Heart left ventricle (tissue), 16 donors: ENCODE measurements around the gene TECRL. TPM values are rescaled to one million over a fixed set of nuclear protein-coding genes. Genes with fewer than 3 reads are reported as not detected.

Experiments
- ATAC-seq, 4 donors: fragments of 200-7000 bp; cut with Tn5 transposase; one replicate each; pipeline ENCODE4 v1.9.1; 2020 to 2022; ENCODE audit warnings: moderate library complexity in 4 of 4, mild to moderate bottlenecking in 3 of 4, moderate number of reproducible peaks in 1 of 4
- DNase-seq, 5 donors: peaks; one replicate each; pipeline ENCODE4 v3.0.0-alpha.2; 2020
- H3K27ac ChIP-seq, 12 donors: fragments of 200-600 bp; sonication (generic) in 4 of 12; one replicate each; pipeline versions ENCODE4 v1.5.0 to v1.8.0; 2016 to 2022; ENCODE audit warnings: mild to moderate bottlenecking in 2 of 12
- H3K27me3 ChIP-seq, 9 donors: fragments of 200-600 bp; sonication (generic) in 2 of 9; one replicate each; pipeline versions ENCODE4 v1.5.1 to v1.8.0; 2016 to 2022; ENCODE audit warnings: mild to moderate bottlenecking in 3 of 9
- H3K36me3 ChIP-seq, 9 donors: fragments of 200-600 bp; sonication (generic) in 2 of 9; one replicate each; pipeline versions ENCODE4 v1.5.0 to v1.8.0; 2018 to 2022; ENCODE audit warnings: mild to moderate bottlenecking in 2 of 9
- H3K4me1 ChIP-seq, 12 donors: fragments of 200-600 bp; sonication (generic) in 4 of 12; one replicate each; pipeline versions ENCODE4 v1.5.0 to v1.8.0; 2016 to 2022; ENCODE audit warnings: mild to moderate bottlenecking in 3 of 12
- H3K4me3 ChIP-seq, 12 donors: fragments of 200-600 bp; sonication (generic) in 4 of 12; one replicate each; pipeline versions ENCODE4 v1.5.0 to v1.8.0; 2017 to 2022; ENCODE audit warnings: mild to moderate bottlenecking in 9 of 12, moderate library complexity in 4 of 12
- H3K9me3 ChIP-seq, 12 donors: fragments of 200-600 bp; sonication (generic) in 4 of 12; one replicate each; pipeline versions ENCODE4 v1.5.0 to v1.8.0; 2016 to 2022; ENCODE audit warnings: mild to moderate bottlenecking in 1 of 12
- POLR2A ChIP-seq, 2 donors: fragments of 450-650 bp; IDR thresholded peaks; one replicate each; pipeline ENCODE4 v1.6.1; 2017; ENCODE audit warnings: antibody characterized with exemption in 2 of 2, mild to moderate bottlenecking in 2 of 2, moderate library complexity in 2 of 2
- intact Hi-C, 10 donors: fragments of 100-400 bp; cut with DNase I; formaldehyde crosslinking; loops; one replicate each; pipeline versions ENCODE4 v1.11.1 to v1.14.2; 2022
- polyA plus RNA-seq, 2 donors: library from polyadenylated mRNA; stranded (reverse); fragments of 200-250 nt; gene quantifications; one replicate each; pipeline ENCODE4 v1.2.3, GENCODE V29; 2013
- total RNA-seq, 9 donors: library from RNA; depleted of rRNA in 2 of 9; stranded (reverse); fragments of >200 nt in 2 of 9; fragmentation: NEBNext Ultra II Directional in 3 of 9; extraction: Animal tissue kit (Norgen Biotek cat#: 25700) in 3 of 9; gene quantifications; one replicate each; pipeline versions ENCODE4 v1.1.0 to v1.2.4, GENCODE V29; 2016 to 2023
- TF ChIP-seq, protein P1 (sequence below), 12 donors: fragments of 200-600 bp; sonication (generic) in 4 of 12; IDR thresholded peaks; one replicate each; pipeline versions ENCODE4 v1.5.0 to v1.8.0; 2018 to 2022; ENCODE audit warnings: antibody characterized with exemption in 12 of 12, mild to moderate bottlenecking in 5 of 12
- donor health status: ischemic (EF 13 %, LVEDD 7.1; RV severe dilation, severe dysfunction).
- donor health status: healthy with polysubstance abuse.
- donor health status: DM: no; HTN: yes; CAD: no.
- donor health status: DM: no; HTN: no; CAD: no.
- donor health status: ischemic (EF 25% LVEDD 6.9; RV normal size, moderate dysfunction).
- donor health status: ischemic (EF 25% LVEDD 5.7; RV mildly dilated, moderate dysfunction).
- donor health status: healthy.
- donor health status: DM: yes; HTN: yes; CAD: no.
- donor health status: ischemic (EF 35%, LVEDD 5.7; RV mildly dilated, moderate dysfunction).
- donor health status: nonischemic (EF 11% LVEDD 7.7; RV severe dilation, severe dysfunction).
- donor health status: DM: yes; HTN: yes; CAD: no.
- donor health status: PGD.
- donor health status: ischemic (EF 29% LVEDD 5.4; RV normal size, mild dysfunction).
- donor health status: nonischemic (EF 23%, LVEDD 6.1; RV moderate dilation, normal function).

The TECRL gene
- total and polyA plus RNA-seq, 11 donors: 353 to 1,384 (median 926) TPM

DNA sequence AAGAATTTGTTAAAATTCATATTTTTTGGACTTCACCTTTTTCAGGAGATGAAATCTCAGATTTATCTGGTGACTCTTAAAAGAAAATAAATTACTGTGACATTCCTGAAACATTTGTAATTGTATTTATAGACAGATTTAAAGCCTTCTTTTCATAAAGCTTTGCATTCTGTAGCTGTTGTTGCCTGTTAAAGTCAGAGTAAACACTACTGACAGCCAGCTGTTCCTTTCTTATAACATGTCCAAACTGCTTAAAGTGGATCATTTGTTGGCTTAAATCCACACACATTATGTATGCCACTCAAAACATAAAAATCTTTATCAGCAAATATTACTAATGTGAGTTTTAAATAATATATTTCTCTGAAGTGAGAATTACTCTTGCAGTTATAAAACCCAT lies 157.5 kb downstream of the TECRL start:
- ATAC-seq (no peak), DNase-seq (no peak)
- intact Hi-C loops: no loop called here
- no peaks in the 10 kb centered on the region for H3K36me3 ChIP-seq
- H3K4me1 ChIP-seq: no peaks in the 10 kb centered on the region
- H3K27me3 ChIP-seq: no peaks in the 10 kb centered on the region
- peaks cover 0 to 9% (median 0%) of the 10 kb centered on the region in 12 donors for H3K9me3 ChIP-seq
- TF ChIP-seq, protein P1, sequence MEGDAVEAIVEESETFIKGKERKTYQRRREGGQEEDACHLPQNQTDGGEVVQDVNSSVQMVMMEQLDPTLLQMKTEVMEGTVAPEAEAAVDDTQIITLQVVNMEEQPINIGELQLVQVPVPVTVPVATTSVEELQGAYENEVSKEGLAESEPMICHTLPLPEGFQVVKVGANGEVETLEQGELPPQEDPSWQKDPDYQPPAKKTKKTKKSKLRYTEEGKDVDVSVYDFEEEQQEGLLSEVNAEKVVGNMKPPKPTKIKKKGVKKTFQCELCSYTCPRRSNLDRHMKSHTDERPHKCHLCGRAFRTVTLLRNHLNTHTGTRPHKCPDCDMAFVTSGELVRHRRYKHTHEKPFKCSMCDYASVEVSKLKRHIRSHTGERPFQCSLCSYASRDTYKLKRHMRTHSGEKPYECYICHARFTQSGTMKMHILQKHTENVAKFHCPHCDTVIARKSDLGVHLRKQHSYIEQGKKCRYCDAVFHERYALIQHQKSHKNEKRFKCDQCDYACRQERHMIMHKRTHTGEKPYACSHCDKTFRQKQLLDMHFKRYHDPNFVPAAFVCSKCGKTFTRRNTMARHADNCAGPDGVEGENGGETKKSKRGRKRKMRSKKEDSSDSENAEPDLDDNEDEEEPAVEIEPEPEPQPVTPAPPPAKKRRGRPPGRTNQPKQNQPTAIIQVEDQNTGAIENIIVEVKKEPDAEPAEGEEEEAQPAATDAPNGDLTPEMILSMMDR (IDR thresholded peaks at IDR 0.05): no peak
- no peak for TF ChIP-seq POLR2A (IDR thresholded peaks at IDR 0.05)
- no peak overlapping the region for H3K4me3 ChIP-seq
- H3K27ac ChIP-seq: no peak overlapping the region

DNA sequence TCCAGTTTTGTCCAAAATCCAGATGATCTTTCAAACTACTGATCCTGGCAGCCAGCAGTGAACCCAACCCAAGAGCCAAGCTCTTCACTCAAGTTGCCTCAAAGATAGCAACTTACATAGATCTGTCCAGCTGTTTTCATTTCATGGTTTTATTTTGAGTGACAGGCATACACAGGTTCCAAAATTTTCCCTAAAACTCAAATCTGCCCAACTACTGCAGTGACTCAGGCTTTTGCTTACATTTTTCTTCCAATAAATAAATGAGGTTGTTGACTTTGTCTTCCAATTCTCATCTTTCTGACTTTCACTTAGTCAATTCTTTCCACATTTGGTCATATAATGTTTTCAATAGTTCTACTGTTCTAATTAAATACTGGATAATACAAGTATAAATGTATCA lies 158.8 kb downstream of the TECRL start:
- no peak for TF ChIP-seq POLR2A (IDR thresholded peaks at IDR 0.05)
- TF ChIP-seq, protein P1 (IDR thresholded peaks at IDR 0.05): no peak
- Histone ChIP-seq H3K36me3 (no peaks in the 10 kb centered on the region), H3K4me1 (no peaks in the 10 kb centered on the region), H3K27ac (no peak overlapping the region), H3K9me3 (peaks cover 0 to 9% (median 0%) of the 10 kb centered on the region in 12 donors), H3K4me3 (no peak overlapping the region), H3K27me3 (no peaks in the 10 kb centered on the region)
- intact Hi-C loops: no loop called here
- ATAC-seq (no peak), DNase-seq (no peak)

DNA sequence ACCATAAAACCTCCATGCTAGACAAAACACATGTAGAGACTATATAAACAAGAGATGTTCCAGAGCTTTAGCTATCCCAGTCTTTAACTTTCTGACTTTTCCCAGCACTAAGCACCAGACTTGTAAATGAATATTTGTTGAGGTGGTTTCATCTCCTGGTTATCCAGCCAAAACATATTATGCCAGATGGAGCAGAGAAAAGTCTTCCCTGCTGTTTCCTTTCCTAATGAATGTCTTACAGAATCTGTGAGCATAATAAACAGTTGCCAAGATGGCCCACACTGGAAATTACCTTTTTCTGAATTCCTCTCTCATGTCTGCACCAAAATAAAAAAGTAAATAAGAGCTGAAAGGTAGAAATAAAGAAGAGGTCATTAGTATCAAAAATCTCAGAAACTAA lies 159.2 kb downstream of the TECRL start:
- Histone ChIP-seq H3K27ac (no peak overlapping the region), H3K9me3 (peaks cover 0 to 9% (median 0%) of the 10 kb centered on the region in 12 donors), H3K4me1 (no peaks in the 10 kb centered on the region), H3K36me3 (no peaks in the 10 kb centered on the region), H3K27me3 (no peaks in the 10 kb centered on the region), H3K4me3 (no peak overlapping the region)
- no peak for TF ChIP-seq POLR2A (IDR thresholded peaks at IDR 0.05)
- TF ChIP-seq, protein P1 (IDR thresholded peaks at IDR 0.05): no peak
- intact Hi-C loops: no loop called here
- no peak for ATAC-seq
- DNase-seq: no peak

DNA sequence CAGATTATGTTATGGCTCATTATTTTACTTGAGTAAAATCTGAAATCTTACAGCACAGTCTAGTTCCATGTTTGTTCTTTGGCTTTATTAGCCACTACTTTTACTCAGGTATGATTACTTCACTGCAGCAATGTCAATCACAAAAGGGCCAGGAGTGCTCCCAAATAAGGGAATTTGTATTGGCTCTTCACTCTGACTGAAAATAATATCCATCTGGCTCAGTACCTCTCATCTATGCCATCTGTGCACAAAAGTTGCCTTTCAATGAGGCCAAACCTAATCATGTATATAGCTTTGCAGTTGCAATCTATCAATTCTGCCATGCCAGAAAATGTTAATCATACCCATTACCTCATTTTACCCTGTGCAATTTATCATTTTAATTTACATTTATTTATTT lies 161.1 kb downstream of the TECRL start:
- Histone ChIP-seq H3K27ac (no peak overlapping the region), H3K4me3 (no peak overlapping the region), H3K27me3 (no peaks in the 10 kb centered on the region), H3K4me1 (no peaks in the 10 kb centered on the region), H3K9me3 (peaks cover 0 to 9% (median 0%) of the 10 kb centered on the region in 12 donors), H3K36me3 (no peaks in the 10 kb centered on the region)
- TF ChIP-seq POLR2A (IDR thresholded peaks at IDR 0.05): no peak
- TF ChIP-seq, protein P1 (IDR thresholded peaks at IDR 0.05): no peak
- ATAC-seq: no peak
- no peak for DNase-seq
- intact Hi-C loops: no loop called here
